Medulla oblongata (tissue), 1 donor: ENCODE measurements around the gene NAGLU.

Source experiments
- DNase-seq: peaks from one replicate; pipeline ENCODE4 v3.0.0-alpha.2; 2015; ENCODE audit errors: extremely low spot score

Gene NAGLU

DNA sequence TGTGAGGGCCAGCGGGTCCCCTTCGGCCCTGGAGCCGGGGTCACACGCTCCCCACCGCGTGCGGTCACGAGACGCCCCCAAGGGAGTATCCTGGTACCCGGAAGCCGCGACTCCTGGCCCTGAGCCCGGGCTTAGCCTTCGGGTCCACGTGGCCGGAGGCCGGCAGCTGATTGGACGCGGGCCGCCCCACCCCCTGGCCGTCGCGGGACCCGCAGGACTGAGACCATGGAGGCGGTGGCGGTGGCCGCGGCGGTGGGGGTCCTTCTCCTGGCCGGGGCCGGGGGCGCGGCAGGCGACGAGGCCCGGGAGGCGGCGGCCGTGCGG is at the start of gene NAGLU:
Gene NAGLU (plus strand): TSS at position 194 of the 324 bp plus-strand sequence. CDS start 32 bp downstream, at position 226.
- DNase-seq, result peak; percentile 97

DNA sequence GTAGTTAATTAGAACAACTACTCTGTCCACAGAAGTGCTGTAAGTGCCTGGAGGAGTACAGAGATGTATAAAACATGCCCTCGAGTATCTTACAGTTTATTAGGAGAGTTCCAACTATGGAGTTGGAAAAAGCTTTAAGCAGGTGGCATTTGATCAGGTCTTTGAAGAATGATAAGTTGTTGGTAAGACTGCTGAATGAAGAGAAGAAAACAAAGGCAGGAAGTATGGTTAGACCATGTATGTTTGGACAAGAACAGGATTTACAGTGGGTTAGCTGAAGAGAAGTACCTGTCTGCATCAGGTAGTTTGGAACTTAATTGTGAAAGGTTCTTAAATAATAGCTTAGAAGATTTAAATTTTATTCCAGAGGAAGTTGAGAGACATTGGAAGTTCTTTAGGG is 48.0 kb upstream of the NAGLU start:
- no peak for DNase-seq

DNA sequence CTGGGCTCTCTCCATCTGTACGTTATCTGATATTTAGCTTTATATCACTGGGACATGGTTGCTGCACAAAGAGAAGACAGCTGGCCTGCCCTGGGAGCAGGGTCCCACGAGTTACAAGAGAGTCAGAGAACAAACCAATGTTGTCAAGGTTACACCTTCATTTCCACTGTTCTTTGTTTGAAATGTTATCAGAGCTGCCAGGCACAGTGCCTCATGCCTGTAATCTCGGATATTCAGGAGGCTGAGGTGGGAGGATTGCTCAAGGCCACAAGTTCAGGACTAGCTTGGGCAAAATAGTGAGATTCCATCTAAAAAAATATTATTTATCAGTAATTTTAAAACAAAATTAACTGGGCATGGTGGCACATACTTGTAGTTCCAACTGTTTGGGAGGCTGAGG is 42.7 kb upstream of the NAGLU start:
- DNase-seq, result no peak

DNA sequence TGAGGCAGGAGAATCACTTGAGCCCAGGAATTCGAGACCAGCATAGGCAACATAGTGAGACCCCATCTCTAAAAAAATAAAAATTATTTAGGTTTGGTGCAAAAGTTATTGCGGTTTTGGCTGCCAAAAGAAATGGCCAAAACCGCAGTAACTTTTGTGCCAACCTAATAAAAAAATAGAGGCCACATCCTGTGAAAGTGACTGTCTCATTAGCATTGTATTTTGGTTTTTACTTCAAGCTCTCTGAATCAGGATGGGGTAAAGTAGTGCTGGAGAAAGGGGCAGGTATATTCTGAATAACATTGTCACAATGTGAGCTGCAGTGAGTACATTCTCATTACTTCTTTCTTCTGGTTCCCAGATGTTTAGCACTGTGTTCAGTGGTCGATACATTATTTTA is 41.4 kb upstream of the NAGLU start:
- no peak for DNase-seq

DNA sequence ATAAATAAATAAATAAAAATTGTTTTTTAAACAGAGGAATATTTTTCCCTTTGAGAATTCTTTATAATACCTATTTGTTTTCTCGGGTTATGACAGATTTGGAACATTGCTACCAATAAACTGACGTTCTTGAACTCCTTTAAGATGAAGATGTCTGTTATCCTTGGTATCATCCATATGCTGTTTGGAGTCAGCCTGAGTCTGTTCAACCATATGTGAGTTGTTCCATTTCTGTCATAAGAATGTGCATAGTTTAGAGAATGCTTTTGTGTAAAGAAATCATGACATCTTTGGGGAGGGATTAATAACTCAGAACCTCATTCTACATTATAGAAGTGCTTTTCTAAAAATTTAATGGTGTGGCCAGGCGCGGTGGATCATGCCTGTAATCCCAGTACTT is 37.2 kb upstream of the NAGLU start:
- DNase-seq, result no peak

DNA sequence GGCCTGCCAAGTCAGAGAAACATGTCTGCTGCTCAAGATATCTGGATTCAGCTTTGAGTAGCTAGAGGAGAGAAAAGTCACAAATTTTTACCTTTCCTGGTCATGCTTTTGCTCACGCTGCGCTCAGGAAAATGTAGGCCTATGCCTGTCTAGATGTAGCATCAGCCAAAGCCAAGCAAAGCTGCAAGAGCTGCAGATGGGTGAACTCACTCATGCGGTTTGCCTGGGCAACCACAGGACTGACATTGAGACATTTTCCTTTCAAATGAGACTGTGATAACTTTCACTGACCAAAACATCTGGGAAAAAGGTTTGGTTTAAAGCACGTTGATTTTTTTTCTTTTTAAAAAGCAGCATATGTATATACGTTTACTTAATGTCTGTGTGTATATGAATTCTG is 34.0 kb upstream of the NAGLU start:
- no peak for DNase-seq

DNA sequence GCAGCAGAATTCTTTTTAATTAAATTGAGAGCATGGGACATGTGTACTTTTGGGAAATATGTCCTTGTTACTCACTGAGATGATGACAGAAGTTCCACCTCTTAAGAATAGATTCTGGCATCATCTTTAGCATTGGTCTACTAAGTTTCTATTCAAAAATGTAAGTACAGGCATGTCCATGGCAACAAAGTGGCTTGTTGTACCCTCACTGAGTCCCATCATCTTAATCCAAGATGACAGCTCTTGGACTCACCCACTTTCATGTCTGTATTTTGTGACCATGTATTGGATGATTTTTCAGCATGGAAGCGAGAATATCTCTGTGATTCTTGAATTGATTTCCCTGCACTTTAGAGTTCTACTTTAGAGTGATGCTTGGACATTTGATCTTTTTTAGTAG is 33.1 kb upstream of the NAGLU start:
- no peak for DNase-seq

DNA sequence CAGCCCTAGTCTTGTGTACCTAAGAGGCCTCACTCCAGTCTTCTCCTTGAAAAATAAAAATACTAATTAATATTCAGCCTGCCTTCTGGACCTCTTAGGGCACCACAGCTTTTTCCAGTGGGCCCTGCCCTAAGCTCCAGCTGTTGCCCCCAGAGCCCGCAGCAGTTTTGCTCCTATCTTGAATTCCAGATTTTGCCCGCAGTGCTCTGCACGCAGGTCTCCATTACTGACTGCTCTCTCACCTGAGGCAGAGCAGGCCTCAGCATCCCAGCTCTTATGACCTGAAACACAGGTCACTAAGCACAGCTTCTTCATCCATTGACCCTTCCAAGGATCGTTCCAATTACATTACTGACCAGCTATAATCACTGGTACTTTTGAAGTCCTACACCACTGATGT is 28.4 kb upstream of the NAGLU start:
- no peak for DNase-seq

DNA sequence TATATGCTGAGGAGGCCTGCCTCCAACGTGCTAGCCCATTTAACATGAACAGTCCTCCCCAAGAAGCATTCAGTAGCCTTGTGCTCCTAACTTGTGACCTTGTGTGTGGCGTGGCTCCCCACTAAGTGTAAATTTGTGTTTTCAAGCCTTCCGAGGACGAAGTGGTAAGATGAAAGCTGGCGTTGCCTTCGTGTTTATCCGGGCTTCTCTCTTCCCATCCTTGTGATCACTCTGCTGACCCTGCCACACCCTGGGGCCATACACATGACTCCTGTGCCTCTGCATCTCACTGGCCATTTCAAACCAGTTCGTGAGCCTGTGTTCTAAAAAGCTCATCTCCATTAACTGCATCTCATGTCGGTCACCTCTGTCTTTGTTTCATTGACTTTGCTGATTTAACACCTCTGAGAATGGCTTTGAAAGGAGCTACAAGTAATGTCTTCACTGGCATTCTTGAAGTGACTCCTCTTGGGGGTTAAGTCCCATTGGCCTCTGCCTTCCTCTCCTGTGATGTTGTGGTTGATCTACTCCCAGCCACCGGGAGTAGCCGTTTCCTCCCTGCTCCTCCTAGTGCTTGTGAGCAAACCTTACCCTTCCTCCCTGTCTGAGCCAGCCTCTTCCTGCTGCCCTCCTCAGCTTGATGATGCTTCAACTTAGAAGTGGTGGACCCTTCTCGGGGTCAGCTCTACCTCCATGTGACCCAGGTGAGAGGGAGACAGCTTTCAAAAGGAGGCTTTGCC is 27.4 kb upstream of the NAGLU start:
- no peak for DNase-seq

DNA sequence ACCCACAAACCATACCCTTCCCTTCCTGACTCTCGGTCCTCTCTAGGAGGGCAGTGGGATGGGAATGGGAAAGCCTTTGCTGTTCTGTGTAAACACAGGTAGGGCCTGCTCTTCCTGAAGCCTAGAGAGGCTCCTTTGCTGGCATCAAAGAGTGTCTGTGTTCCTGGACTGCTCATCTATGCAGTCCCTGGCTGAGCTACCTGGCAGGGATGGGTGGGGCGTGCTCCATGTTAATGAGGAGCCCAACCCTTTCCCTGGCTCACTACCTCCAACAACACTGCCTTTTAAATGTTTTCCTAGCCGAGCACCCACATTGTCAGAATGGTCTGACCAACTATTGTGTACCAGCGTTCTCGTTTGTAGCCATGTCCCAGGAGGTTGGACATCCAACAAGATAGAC is 26.6 kb upstream of the NAGLU start:
- DNase-seq, result no peak

DNA sequence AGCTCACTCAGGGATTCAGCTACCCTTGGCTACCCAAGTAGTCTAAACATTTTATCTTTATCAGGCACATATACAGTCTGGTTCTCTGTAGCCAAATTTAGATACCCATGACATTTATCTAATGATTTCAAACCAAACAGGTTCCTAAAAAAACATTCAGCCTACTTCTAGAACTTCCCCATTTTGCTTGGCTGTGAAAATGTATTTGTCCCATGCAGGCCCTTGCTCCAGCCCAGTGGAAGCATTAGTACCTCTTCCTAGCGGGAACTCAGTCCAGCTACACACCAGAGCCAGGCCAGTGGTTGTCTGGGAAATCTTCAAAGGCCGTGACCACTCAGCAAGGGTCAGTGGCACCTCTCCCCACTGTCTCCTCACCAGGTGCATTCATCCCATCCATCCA is 26.2 kb upstream of the NAGLU start:
- no peak for DNase-seq

DNA sequence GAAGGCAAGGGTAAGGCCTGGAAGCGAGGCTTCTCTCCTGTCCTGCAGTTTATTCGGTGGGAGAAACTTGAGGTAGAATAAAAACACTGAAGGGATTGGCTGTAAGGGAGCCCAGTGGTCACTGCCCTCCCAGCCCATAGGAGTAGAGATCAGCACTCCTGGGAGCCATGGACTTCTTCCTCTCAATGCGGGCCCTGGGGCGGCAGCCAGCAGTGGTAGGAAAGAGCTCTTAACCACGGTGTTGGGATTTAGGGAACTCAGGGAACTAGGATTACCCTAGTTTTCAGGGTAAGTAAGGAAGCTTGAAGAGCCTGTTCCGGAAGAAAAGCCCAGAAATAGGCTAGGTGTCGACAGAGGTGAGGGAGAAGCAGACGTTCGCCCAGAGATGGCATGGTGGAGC is 23.8 kb upstream of the NAGLU start:
- DNase-seq, result no peak

DNA sequence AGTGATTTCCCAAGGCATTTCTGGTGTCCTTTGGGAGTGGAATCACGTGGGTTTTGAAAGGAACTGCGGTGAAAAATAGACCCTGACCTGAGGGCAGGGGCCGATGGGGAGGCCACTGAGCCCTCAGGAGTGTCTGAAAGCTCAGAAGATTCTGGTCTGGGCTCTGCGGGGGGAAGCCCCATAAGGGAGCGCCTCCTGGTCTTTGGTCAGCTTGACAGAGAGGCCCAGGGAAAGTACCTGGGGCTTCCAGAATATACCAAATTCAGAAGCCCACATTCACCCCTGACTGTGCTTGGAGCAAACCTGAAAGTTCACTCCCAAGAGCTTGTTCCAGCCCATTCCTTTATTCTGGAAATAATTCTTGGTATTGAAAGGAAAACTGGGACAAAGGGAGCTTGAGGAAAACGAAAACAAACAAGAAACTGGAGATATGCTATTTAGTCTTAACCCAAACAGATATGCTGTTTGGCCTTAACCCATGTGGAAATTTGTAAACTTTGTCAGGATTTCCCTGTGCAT is 23.2 kb upstream of the NAGLU start:
- no peak for DNase-seq

DNA sequence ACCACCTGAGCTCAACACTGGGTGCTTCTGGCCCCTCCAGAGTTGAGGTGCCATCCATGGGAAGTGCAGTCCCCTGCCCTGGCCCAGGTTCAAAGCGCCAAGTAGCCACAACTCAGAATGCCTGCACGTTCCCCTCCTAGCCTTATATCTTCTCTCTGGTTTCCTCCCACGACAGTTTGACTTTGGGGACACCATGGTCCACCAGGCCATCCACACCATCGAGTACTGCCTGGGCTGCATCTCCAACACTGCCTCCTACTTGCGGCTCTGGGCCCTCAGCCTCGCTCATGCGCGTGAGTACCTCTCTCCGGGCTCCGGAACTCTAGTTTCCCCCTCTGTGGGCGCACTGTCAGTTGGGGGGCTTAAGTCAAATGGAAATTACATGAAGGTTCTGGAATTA is 22.4 kb upstream of the NAGLU start:
- DNase-seq, result no peak

DNA sequence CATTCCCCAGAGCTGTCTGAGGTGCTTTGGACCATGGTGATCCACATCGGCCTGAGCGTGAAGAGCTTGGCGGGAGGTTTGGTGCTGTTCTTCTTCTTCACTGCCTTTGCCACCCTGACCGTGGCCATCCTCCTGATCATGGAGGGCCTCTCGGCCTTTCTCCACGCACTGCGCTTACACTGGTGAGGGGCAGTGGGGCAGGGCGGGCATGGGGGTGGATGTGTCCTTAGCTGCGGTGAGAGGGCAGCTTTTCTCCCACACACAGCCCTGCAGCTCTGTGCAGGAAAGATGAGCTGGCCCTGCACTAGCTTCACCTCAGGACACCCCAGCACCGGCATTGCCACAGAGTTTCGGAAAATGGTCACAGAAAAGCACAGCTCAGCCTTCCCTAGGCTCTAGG is 21.8 kb upstream of the NAGLU start:
- no peak for DNase-seq

DNA sequence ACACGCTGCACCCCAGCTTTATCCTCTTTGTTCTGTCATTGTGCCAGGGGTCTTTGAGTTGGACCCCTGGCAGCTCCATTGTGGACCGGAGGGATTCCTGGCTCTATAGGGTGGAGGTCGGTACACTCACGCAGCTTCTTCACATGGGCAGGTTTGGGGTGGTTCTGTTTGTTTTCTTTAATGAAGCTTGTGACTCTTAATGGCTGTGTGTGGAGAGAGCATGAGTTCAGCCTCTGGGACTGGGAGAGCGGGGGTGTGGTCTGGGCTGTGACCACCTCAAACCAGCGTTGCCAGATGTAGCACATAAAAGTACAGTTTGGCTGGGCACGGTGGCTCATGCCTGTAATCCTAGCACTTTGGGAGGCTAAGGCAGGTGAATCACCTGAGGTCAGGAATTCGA is 21.2 kb upstream of the NAGLU start:
- no peak for DNase-seq

DNA sequence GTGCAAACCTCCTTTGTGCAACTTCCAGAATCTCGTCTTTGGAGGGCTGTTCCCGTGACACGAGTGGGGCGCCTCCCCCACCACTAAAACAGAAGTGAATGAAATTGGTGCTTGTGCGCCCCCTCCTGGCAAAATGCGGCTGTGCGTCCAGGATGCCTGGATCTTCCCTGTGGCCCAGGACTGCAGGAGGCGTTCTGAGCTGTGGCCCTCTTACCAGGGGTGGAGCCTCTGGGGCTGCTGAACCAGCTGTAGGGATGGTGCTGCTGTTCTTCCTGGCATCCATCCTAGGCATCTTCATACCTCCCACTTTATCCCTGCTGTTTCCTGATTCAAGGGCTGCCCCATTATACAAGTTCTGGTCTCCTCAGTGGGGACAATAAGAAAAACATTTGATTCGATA is 18.5 kb upstream of the NAGLU start:
- DNase-seq, result peak; percentile 83

DNA sequence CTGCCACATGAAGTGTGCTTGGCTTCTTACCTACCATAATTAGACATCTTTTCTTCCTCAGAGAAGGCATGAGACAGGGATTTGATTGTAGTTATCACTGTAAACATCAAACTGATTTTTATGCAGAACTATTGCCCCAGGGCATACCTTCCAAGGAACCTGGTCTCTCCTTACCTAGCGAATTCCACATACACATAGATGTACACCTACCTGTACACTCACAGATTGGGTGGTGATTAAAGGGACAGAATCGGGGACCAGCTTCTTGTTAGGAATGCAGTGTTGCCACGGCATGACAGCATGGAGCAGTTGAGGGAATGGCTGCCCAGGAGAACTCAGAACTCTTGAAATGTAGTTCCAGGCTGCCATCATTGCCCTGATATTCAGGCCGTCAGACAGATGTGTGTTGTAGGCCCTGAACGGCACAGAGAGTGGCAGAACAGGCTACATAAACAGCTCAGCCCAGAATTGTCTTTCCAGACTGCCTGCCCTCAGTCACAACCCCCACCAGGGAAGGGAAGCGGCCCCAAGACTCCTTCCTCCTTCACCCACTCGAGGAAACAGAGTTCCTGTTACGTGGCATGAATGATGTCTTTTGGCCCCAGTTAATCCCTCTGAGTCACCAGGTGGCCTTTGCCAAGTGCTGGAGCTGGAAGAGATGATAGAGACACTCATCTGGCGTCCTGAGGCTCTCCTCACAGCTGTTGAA is 17.8 kb upstream of the NAGLU start:
- peak; percentile 81 for DNase-seq

DNA sequence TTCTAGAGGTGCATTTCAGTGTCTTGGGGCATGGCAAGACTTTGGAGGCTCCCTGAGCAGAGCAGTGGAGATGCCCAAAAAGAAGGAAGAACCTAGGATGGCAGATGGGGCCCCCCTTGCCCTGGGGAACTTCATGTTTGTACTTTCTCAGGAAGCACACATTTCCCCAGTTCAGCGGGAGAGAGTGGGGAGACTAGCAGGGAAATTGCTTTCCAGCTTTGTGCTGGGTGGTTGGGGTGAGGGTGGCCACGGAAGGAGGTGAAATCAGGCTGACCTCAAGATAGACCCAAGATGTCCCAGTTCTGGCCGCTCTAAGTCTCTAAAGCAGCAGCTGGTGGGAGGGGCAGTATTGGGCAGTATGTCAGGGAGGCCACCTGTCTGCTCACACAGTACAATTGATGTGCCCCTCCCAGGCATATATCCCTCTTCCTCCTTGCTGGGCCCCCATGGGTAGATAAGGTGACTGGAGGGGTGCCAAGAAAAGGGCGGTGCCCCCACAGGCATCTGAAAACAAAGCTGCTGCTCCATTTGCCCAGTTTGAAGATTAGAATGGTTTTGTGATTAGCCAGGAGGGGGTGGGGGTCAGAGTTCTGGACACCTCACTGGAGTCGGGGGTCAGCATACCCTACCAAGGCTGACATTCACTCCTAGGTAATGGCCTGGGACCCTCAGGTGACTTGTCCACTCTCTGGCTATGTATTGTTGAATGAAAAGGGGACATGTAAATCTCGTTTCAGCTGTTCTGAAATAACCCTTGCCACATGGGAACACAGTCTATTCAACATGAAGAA is 17.1 kb upstream of the NAGLU start:
- no peak for DNase-seq

DNA sequence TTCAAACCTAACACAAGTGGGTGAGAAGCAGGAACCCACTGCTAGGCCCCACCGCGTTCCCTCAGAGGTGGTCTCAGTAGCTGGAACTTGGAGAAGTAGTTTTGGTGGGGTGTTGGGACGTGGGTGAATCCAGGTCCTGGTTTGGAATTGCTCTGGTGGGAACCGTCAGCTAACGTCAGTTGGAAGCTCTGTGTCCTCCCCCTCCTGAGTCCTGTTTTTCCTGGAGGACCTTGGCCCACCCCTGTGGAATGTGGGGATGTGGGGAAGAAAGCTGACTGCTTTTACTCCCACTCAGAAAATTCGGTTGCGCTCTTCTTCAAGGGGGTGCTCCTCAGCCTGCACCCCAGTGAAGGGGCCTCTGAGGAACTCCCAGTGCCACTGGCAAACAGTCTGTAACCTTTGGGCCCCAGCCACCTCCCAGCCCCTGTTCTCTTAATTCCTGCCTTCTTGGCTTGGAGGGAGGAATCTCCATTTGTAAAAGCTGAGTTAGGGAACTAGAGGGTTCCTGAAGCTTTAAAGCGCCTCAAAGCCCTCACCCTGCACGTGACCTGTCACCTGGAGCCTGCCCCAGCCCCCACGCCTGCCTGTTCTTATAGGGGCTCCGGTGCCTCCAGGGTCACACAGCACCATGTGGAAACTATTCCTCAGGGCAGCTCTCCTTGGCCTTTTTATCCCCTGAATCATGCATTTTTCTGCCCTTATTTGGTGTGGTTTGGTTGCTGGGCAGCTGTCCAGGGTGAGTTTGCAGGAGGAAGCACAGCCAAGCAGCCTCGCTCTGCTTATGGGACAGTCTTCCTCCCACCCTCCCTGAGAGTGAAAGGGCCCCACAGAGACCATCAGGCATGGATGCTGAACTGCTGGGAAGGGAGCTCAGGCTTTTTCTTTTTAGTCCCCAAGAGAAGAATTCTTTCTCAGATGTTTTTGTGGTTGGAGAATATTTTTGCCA is 16.2 kb upstream of the NAGLU start:
- DNase-seq, result peak; percentile 94

DNA sequence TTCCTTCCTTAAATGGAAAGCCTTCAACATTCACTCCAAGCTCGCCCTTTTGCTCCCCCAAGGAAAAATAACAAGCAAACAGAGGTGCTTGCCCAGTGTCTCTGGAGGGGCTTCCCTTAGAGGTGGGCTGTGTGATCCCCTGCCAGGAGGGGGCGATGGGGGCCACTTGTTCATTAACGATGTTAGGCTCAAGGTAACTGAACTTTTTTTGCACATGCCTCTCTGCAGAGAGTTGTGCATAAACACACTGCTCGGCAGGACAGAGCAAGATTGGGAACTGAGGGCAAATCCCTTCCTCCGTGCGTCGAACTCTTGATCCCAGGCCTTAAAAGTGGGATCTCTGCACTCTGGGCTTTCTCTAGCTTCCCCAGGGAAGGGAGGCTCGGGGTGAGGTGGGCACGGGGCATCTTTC is 15.5 kb upstream of the NAGLU start:
- no peak for DNase-seq

DNA sequence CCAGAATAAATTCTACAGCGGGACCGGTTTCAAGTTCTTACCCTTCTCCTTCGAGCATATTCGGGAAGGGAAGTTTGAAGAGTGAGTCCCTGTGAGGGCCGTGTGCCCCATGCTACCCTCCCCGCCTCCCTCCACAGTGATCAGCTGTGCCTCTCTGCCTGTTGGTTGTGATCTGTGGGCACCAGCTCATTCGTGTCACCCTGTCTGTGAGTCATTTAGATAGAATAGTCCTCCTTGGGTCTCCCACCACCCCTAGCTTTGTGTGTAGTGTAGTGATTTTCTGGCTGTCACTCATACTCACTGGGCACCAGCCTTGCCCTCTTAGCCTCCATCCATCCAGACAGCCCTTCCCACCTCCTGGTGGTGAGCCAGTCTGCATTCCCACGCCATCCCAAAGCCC is 15.0 kb upstream of the NAGLU start:
- no peak for DNase-seq
